ENCODE data around the gene HIF3A. TPM values are rescaled to one million over a fixed set of nuclear protein-coding genes. Genes with fewer than 3 reads are reported as not detected.

HIF3A gene
- polyA plus RNA-seq, 2 of the 4 experiments (the other 2 are of a cell fraction), result not detected

GRCh38 chr19:46361915-46362314 lies 65.1 kb downstream of the HIF3A start:
- POLR2A ChIA-PET, result interaction anchor here (0.7 kb wide), 1 partner anchor 25 kb away, joined by 9 read pairs; no protein-coding TSS in a partner anchor
- Histone ChIP-seq H3K4me1 (peaks cover 10% of the 10 kb centered on the region), H3K4me3 (no peak overlapping the region), H3K27ac (no peak overlapping the region), H3K9me3 (no peaks in the 10 kb centered on the region), H3K4me2 (no peak overlapping the region)
- CTCF ChIA-PET, result interaction anchor here (0.6 to 1.2 kb wide), 4 partner anchors 10 to 282 kb away, joined by 3 to 4 read pairs (median 3); no protein-coding TSS in a partner anchor
- FAIRE-seq (peak; percentile 56), DNase-seq (ENCODE audit: low read depth in 1 of 2, low spot score in 1 of 2) (no peak), ATAC-seq (no peak)
- WGBS (ENCODE audit: missing lambda C conversion rate), result 77% methylated on average over 2 of the region's 2 CpGs
- TF ChIP-seq BHLHE40 (IDR thresholded peaks at IDR 0.05; ENCODE audit: low read depth, low read length) (no peak), HOXA7 (CRISPR knock-in tag; IDR thresholded peaks at IDR 0.05) (no peak), RNF2 (IDR thresholded peaks at IDR 0.05; ENCODE audit: borderline replicate concordance, low read depth) (no peak), CHD2 (IDR thresholded peaks at IDR 0.05; ENCODE audit: low read length, partially characterized antibody) (no peak)
- TF ChIP-seq, protein P1, sequence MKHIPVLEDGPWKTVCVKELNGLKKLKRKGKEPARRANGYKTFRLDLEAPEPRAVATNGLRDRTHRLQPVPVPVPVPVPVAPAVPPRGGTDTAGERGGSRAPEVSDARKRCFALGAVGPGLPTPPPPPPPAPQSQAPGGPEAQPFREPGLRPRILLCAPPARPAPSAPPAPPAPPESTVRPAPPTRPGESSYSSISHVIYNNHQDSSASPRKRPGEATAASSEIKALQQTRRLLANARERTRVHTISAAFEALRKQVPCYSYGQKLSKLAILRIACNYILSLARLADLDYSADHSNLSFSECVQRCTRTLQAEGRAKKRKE (CRISPR knock-in tag; IDR thresholded peaks at IDR 0.05; ENCODE audit: low read depth), result no peak

GRCh38 chr19:46364359-46364758 lies 67.5 kb downstream of the HIF3A start:
- FAIRE-seq (no peak), ATAC-seq (no peak), DNase-seq (ENCODE audit: low read depth in 1 of 2, low spot score in 1 of 2) (no peak)
- no peak overlapping the region for H3K27ac ChIP-seq
- H3K4me2 ChIP-seq, result no peak overlapping the region
- H3K4me1 ChIP-seq, result no peaks in the 10 kb centered on the region
- no peak for TF ChIP-seq HMGXB4 (CRISPR knock-in tag; IDR thresholded peaks at IDR 0.05; ENCODE audit: borderline replicate concordance)
- TF ChIP-seq JUNB (IDR thresholded peaks at IDR 0.05), result no peak
- no peak for TF ChIP-seq USF2 (IDR thresholded peaks at IDR 0.05)
- no peak for TF ChIP-seq POLR2A (IDR thresholded peaks at IDR 0.05; ENCODE audit: low read length)
- TF ChIP-seq HOXB5 (CRISPR knock-in tag; IDR thresholded peaks at IDR 0.05), result no peak
- 95% methylated on average over 2 of the region's 2 CpGs for WGBS (ENCODE audit: missing lambda C conversion rate)
- POLR2A ChIA-PET, result no interaction called here
- H3K9me3 ChIP-seq, result no peaks in the 10 kb centered on the region
- H3K4me3 ChIP-seq, result no peak overlapping the region
- CTCF ChIA-PET, result interaction anchor here (0.7 to 2.5 kb wide), 8 partner anchors 8 to 124 kb away, joined by 3 to 13 read pairs (median 6); partner anchors contain the start of gene PPP5C

- Histone ChIP-seq H3K9me3 (no peaks in the 10 kb centered on the region), H3K4me2 (no peak overlapping the region), H3K4me1 (no peaks in the 10 kb centered on the region), H3K4me3 (no peak overlapping the region), H3K27ac (no peak overlapping the region)
- FAIRE-seq, result no peak
- no peak for ATAC-seq
- ChIA-PET CTCF (interaction anchor here (0.6 to 2.5 kb wide), 2 partner anchors 18 to 37 kb away, joined by 3 to 13 read pairs; partner anchors contain the start of gene PPP5C), POLR2A (no interaction called here)
- DNase-seq (ENCODE audit: low read depth in 1 of 2, low spot score in 1 of 2), result no peak
- 88% methylated on average over 4 of the region's 4 CpGs for WGBS (ENCODE audit: missing lambda C conversion rate)
- TF ChIP-seq RNF2 (IDR thresholded peaks at IDR 0.05; ENCODE audit: borderline replicate concordance, low read depth) (no peak), FOXS1 (CRISPR knock-in tag; IDR thresholded peaks at IDR 0.05) (no peak), EHF (CRISPR knock-in tag; IDR thresholded peaks at IDR 0.05) (no peak), HDAC2 (IDR thresholded peaks at IDR 0.05) (no peak), ELK1 (IDR thresholded peaks at IDR 0.05; ENCODE audit: low read depth, low read length) (no peak), POLR2A (IDR thresholded peaks at IDR 0.05; ENCODE audit: low read length) (no peak), NR3C1 (IDR thresholded peaks at IDR 0.05) (no peak), EHMT2 (IDR thresholded peaks at IDR 0.05; ENCODE audit: low read depth) (no peak), POLR2AphosphoS2 (conservative IDR thresholded peaks at IDR 0.05; ENCODE audit: low read length) (no peak), CTCF (IDR thresholded peaks at IDR 0.05) (no peak), HOXB5 (CRISPR knock-in tag; IDR thresholded peaks at IDR 0.05) (no peak), MYC (IDR thresholded peaks at IDR 0.05; ENCODE audit: borderline replicate concordance, low read length) (no peak)
Measured at GRCh38 chr19:46365561-46365960, 68.7 kb downstream of the HIF3A start.

All from A549 (cell line).